AG04450 (cell line): ENCODE data around the gene PRKAG2. TPM values are rescaled to one million over a fixed set of nuclear protein-coding genes. Genes with fewer than 3 reads are reported as not detected.

Experiments
- CTCF ChIA-PET: fragments of 300-600, 350-600 bp; formaldehyde crosslinking; extraction: SDS; loops from one replicate; lab custom pipeline; 2022; ENCODE audit warnings: antibody characterized with exemption, inconsistent platforms; lab: Charles Lee
- POLR2A ChIA-PET: fragments of 350-600 bp; formaldehyde crosslinking; extraction: SDS; loops from one replicate; lab custom pipeline; 2021; ENCODE audit warnings: antibody characterized with exemption, inconsistent platforms; lab: Yijun Ruan, JAX
- DNase-seq: peaks from one replicate; pipeline ENCODE4 v3.0.0-alpha.2; 2011; ENCODE audit warnings: low read depth, low spot score
- H3K27ac ChIP-seq: one replicate; pipeline ENCODE4 v1.5.1; 2012; ENCODE audit warnings: low read depth, low read length, control low read depth
- H3K27me3 ChIP-seq: one replicate; pipeline ENCODE4 v1.6.0; 2012; ENCODE audit warnings: low read length; ENCODE audit not compliant: control insufficient read depth, insufficient read depth
- H3K4me3 ChIP-seq: 2 replicates; pipeline ENCODE4 v1.5.1; 2011; ENCODE audit warnings: mild to moderate bottlenecking, low read depth, low read length, control low read depth
- H3K9me3 ChIP-seq: 2 replicates; pipeline ENCODE4 v1.5.1; 2012; ENCODE audit warnings: low read length; ENCODE audit not compliant: control insufficient read depth, insufficient read depth
- CTCF ChIP-seq: IDR thresholded peaks from 2 replicates; pipeline ENCODE4 v1.5.1; 2011; ENCODE audit warnings: low read depth, low read length, control low read depth, inconsistent platforms
- polyA plus RNA-seq: library from polyadenylated mRNA; depleted of rRNA; stranded (reverse); fragments of >200 nt; gene quantifications from 2 replicates; pipeline ENCODE4 v1.2.3, GENCODE V29; 2011

The PRKAG2 gene
- polyA plus RNA-seq, 1 experiment, result 45.0 TPM

DNA sequence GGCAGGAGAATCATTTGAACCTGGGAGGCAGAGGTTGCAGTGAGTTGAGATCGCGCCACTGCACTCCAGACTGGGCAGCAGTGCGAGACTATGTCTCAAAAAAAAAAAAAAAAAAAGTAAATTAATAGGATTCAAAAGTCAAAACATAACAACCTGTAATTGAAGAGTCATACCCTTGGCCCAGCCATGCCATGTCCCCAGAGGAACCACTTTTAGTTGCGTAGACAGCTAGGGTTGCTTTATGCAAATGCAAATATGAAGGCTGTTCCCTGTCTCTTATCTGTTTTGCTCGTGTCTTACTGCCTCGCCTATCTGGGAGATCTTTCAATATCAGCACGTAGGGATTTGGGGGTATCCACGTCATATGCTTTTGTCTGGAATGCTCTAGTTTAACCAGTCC is 73.1 kb downstream of the PRKAG2 start:
- Histone ChIP-seq H3K27me3 (peaks cover 17% of the 10 kb centered on the region), H3K4me3 (no peak overlapping the region), H3K9me3 (no peaks in the 10 kb centered on the region), H3K27ac (no peak overlapping the region)
- no peak for DNase-seq
- POLR2A ChIA-PET, result no interaction called here
- CTCF ChIA-PET, result no interaction called here
- TF ChIP-seq CTCF, result no peak

DNA sequence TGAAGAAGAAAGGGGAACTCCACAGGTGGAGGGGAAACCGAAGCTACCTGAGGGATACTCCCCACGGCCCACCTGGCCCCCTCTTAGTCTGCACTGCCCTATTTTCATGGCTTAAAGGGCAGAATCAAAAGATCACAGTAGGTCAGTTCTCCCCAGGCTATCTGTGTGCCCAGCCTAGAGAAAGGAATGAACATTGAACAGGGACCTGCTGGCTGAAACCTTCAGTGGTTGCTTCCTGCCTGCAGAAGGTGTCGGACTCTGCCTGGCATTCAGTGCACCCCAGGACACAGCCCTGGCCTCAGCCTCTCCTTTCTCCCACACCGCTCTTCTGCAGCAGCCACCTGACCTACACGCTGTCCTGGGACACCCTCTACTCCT is 74.5 kb downstream of the PRKAG2 start:
- peaks cover 17% of the 10 kb centered on the region for H3K27me3 ChIP-seq
- POLR2A ChIA-PET, result no interaction called here
- no peaks in the 10 kb centered on the region for H3K9me3 ChIP-seq
- CTCF ChIA-PET, result no interaction called here
- TF ChIP-seq CTCF, result no peak
- no peak overlapping the region for H3K4me3 ChIP-seq
- DNase-seq, result no peak
- no peak overlapping the region for H3K27ac ChIP-seq

GRCh38 chr7:151801782-151802468 is 75.0 kb downstream of the PRKAG2 start:
- Histone ChIP-seq H3K27me3 (peaks cover 14% of the 10 kb centered on the region), H3K9me3 (no peaks in the 10 kb centered on the region), H3K4me3 (no peak overlapping the region), H3K27ac (no peak overlapping the region)
- POLR2A ChIA-PET, result no interaction called here
- CTCF ChIA-PET, result no interaction called here
- DNase-seq, result no peak
- no peak for TF ChIP-seq CTCF

- ChIA-PET CTCF (interaction anchor here (5.6 kb wide), 1 partner anchor 18 kb away, joined by 29 read pairs; no protein-coding TSS in a partner anchor), POLR2A (no interaction called here)
- H3K27ac ChIP-seq, result no peak overlapping the region
These were observed 75.6 kb downstream of the PRKAG2 start for GRCh38 chr7:151801291-151801690.

More at GRCh38 chr7:151801291-151801690, 75.6 kb downstream of the PRKAG2 start:
- TF ChIP-seq CTCF, result no peak
- DNase-seq, result no peak
- Histone ChIP-seq H3K27me3 (peaks cover 14% of the 10 kb centered on the region), H3K4me3 (no peak overlapping the region), H3K9me3 (no peaks in the 10 kb centered on the region)
